OCI-LY7 (cell line): ENCODE results near the gene ROCK1. TPM values are rescaled to one million over a fixed set of nuclear protein-coding genes. Genes with fewer than 3 reads are reported as not detected.

Experiments
- BruUV-seq: library from RNA; stranded (reverse); fragments of 400-500 nt; replicated peaks from 2 replicates; lab custom pipeline; 2021; lab: Mats Ljungman, UMichigan
- CTCF ChIA-PET: fragments of 300-600 bp; sonication (Branson Sonifier 250); formaldehyde crosslinking; loops from one replicate; lab custom pipeline; 2022; ENCODE audit warnings: antibody characterized with exemption; ENCODE audit not compliant: unreplicated experiment; lab: Charles Lee
- POLR2A ChIA-PET: fragments of 300-600 bp; sonication (Branson Sonifier 250); formaldehyde crosslinking; loops from one replicate; lab custom pipeline; 2022; ENCODE audit warnings: antibody characterized with exemption; lab: Charles Lee
- DNase-seq: peaks from one replicate; pipeline ENCODE4 v3.0.0-alpha.2; 2015; ENCODE audit warnings: low spot score
- H2AFZ ChIP-seq: fragments of 200-600 bp; sonication (generic), shearing (Covaris generic); 2 replicates; pipeline ENCODE4 v1.6.1; 2014; ENCODE audit warnings: mild to moderate bottlenecking, antibody characterized with exemption, low read length, moderate library complexity
- H3K27ac ChIP-seq: fragments of 200-600 bp; sonication (generic); 2 replicates; pipeline ENCODE4 v1.5.1; 2014; ENCODE audit warnings: mixed run types, low read depth, mild to moderate bottlenecking, moderate library complexity, low read length, inconsistent platforms; ENCODE audit not compliant: poor library complexity, severe bottlenecking
- H3K36me3 ChIP-seq: fragments of 200-600 bp; sonication (generic); 2 replicates; pipeline ENCODE4 v1.6.1; 2014; ENCODE audit warnings: mild to moderate bottlenecking, antibody characterized with exemption, low read length, moderate library complexity, mixed read lengths; ENCODE audit not compliant: insufficient read depth
- H3K4me1 ChIP-seq: fragments of 200-600 bp; sonication (generic); 2 replicates; pipeline ENCODE4 v1.5.1; 2014; ENCODE audit warnings: mild to moderate bottlenecking, low read length; ENCODE audit not compliant: insufficient read depth, poor library complexity, severe bottlenecking
- H3K4me2 ChIP-seq: fragments of 200-600 bp; sonication (generic); 2 replicates; pipeline ENCODE4 v1.6.1; 2014; ENCODE audit warnings: mild to moderate bottlenecking, low read length
- H3K4me3 ChIP-seq: fragments of 200-600 bp; sonication (generic); 2 replicates; pipeline ENCODE4 v1.5.1; 2014; ENCODE audit warnings: mild to moderate bottlenecking, low read depth, low read length; ENCODE audit not compliant: poor library complexity, severe bottlenecking
- H3K79me2 ChIP-seq: fragments of 200-600 bp; sonication (generic); 2 replicates; pipeline ENCODE4 v1.6.1; 2016; ENCODE audit warnings: low read depth, mild to moderate bottlenecking, low read length, moderate library complexity, mixed read lengths; ENCODE audit not compliant: insufficient read depth
- H3K9me2 ChIP-seq: fragments of 200-600 bp; sonication (generic); 2 replicates; pipeline ENCODE4 v1.6.1; 2016; ENCODE audit warnings: mild to moderate bottlenecking, low read length, mixed read lengths; ENCODE audit not compliant: insufficient read depth
- H3K9me3 ChIP-seq: fragments of 200-600 bp; sonication (generic); 2 replicates; pipeline ENCODE4 v1.6.1; 2014; ENCODE audit warnings: mild to moderate bottlenecking, mixed run types, low read length, mixed read lengths
- H4K20me1 ChIP-seq: fragments of 200-600 bp; sonication (generic); 2 replicates; pipeline ENCODE4 v1.6.1; 2014; ENCODE audit warnings: mild to moderate bottlenecking, antibody characterized with exemption, low read length, moderate library complexity, mixed read lengths; ENCODE audit not compliant: insufficient read depth
- EZH2phosphoT487 ChIP-seq: fragments of 200-600 bp; sonication (generic); IDR thresholded peaks from 2 replicates; pipeline ENCODE4 v1.6.1; 2018; ENCODE audit warnings: low read depth, borderline replicate concordance, mild to moderate bottlenecking, mixed run types, antibody characterized with exemption, low read length, moderate library complexity, mixed read lengths
- intact Hi-C: fragments of 100-400 bp; cut with micrococcal nuclease; formaldehyde crosslinking; loops from one replicate; pipeline ENCODE4 v1.10.0; 2022; ENCODE audit not compliant: unreplicated experiment
- total RNA-seq, 2 experiments: library from RNA; depleted of rRNA in 1 of 2; stranded (reverse); fragments of >200 nt in 1 of 2; shearing (Covaris generic) in 1 of 2; gene quantifications; 2 replicates each; pipeline ENCODE4 v1.2.3, GENCODE V29; 2014 to 2022
- TF ChIP-seq, protein P1 (sequence below): fragments of 200-600 bp; sonication (generic); conservative IDR thresholded peaks from 2 replicates; pipeline ENCODE4 v1.5.1; 2014; ENCODE audit warnings: mild to moderate bottlenecking, antibody characterized with exemption, low read length, moderate library complexity, mixed read lengths

ROCK1 gene
- total RNA-seq, 2 experiments from 2014 or later, result 43.2 to 69.6 TPM

- ChIA-PET POLR2A (interaction anchor here (0.7 kb wide), 1 partner anchor 582 kb away, joined by 3 read pairs; no protein-coding TSS in a partner anchor), CTCF (no interaction called here)
- Histone ChIP-seq H3K9me3 (no peaks in the 10 kb centered on the region), H2AFZ (no peak overlapping the region), H3K9me2 (no peaks in the 10 kb centered on the region), H3K36me3 (peaks cover 65% of the 10 kb centered on the region), H3K79me2 (no peaks in the 10 kb centered on the region), H4K20me1 (no peaks in the 10 kb centered on the region), H3K4me2 (no peak overlapping the region), H3K4me3 (no peak overlapping the region), H3K27ac (no peak overlapping the region), H3K4me1 (no peaks in the 10 kb centered on the region)
- TF ChIP-seq, protein P1, sequence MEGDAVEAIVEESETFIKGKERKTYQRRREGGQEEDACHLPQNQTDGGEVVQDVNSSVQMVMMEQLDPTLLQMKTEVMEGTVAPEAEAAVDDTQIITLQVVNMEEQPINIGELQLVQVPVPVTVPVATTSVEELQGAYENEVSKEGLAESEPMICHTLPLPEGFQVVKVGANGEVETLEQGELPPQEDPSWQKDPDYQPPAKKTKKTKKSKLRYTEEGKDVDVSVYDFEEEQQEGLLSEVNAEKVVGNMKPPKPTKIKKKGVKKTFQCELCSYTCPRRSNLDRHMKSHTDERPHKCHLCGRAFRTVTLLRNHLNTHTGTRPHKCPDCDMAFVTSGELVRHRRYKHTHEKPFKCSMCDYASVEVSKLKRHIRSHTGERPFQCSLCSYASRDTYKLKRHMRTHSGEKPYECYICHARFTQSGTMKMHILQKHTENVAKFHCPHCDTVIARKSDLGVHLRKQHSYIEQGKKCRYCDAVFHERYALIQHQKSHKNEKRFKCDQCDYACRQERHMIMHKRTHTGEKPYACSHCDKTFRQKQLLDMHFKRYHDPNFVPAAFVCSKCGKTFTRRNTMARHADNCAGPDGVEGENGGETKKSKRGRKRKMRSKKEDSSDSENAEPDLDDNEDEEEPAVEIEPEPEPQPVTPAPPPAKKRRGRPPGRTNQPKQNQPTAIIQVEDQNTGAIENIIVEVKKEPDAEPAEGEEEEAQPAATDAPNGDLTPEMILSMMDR, result peak; percentile 75
- no peak for TF ChIP-seq EZH2phosphoT487
- intact Hi-C loops, result loop anchor here (5.0 to 10.0 kb wide), 3 partner anchors 40 to 205 kb away; partner anchors contain the start of gene ROCK1
- no TSS peak for BruUV-seq
- peak; percentile 37 for DNase-seq
Observed at GRCh38 chr18:20971886-20972267, 139.7 kb downstream of the ROCK1 start.

GRCh38 chr18:20966795-20967194 lies 144.8 kb downstream of the ROCK1 start:
- intact Hi-C loops, result no loop called here
- BruUV-seq, result no TSS peak
- no peak for DNase-seq
- no peaks in the 10 kb centered on the region for H3K9me3 ChIP-seq
- TF ChIP-seq, protein P1, result no peak
- TF ChIP-seq EZH2phosphoT487, result no peak
- H3K79me2 ChIP-seq, result no peaks in the 10 kb centered on the region
- ChIA-PET CTCF (interaction anchor here (0.9 kb wide), 1 partner anchor 41 kb away, joined by 3 read pairs; no protein-coding TSS in a partner anchor), POLR2A (interaction anchor here (0.6 to 1.9 kb wide), 4 partner anchors 58 to 820 kb away, joined by 3 to 6 read pairs (median 3); partner anchors contain the start of gene ROCK1)
- no peaks in the 10 kb centered on the region for H4K20me1 ChIP-seq
- no peaks in the 10 kb centered on the region for H3K4me1 ChIP-seq
- H3K4me3 ChIP-seq, result no peak overlapping the region
- peaks cover 69% of the 10 kb centered on the region for H3K36me3 ChIP-seq
- H3K27ac ChIP-seq, result no peak overlapping the region
- no peak overlapping the region for H3K4me2 ChIP-seq
- H2AFZ ChIP-seq, result no peak overlapping the region
- H3K9me2 ChIP-seq, result no peaks in the 10 kb centered on the region

GRCh38 chr18:20963027-20963426 lies 148.6 kb downstream of the ROCK1 start:
- POLR2A ChIA-PET, result no interaction called here
- TF ChIP-seq, protein P1, result no peak
- no peak for TF ChIP-seq EZH2phosphoT487
- Histone ChIP-seq H4K20me1 (no peaks in the 10 kb centered on the region), H3K79me2 (no peaks in the 10 kb centered on the region), H3K9me2 (no peaks in the 10 kb centered on the region), H3K36me3 (peaks cover 47% of the 10 kb centered on the region), H3K9me3 (no peaks in the 10 kb centered on the region), H3K27ac (no peak overlapping the region), H3K4me2 (no peak overlapping the region), H3K4me1 (no peaks in the 10 kb centered on the region), H2AFZ (no peak overlapping the region), H3K4me3 (no peak overlapping the region)
- no peak for DNase-seq
- intact Hi-C loops, result no loop called here
- no TSS peak for BruUV-seq
- CTCF ChIA-PET, result no interaction called here
